SK-N-SH treated with all-trans-retinoic acid at 6 μM for 48 hours (cell line): ENCODE data around the gene SDK1.

Source experiments
- ATAC-seq: fragments of 200-7000 bp; cut with Tn5 transposase; 3 replicates; pipeline ENCODE4 v1.9.1; 2020; ENCODE audit warnings: mild to moderate bottlenecking, moderate library complexity
- ARNTL ChIP-seq: fragments of 450-650 bp; formaldehyde crosslinking; IDR thresholded peaks from 2 replicates; pipeline ENCODE4 v1.5.0; 2020; ENCODE audit warnings: low read depth, mild to moderate bottlenecking, moderate library complexity, borderline replicate concordance
- CREB5 ChIP-seq: fragments of 250-450 bp; sonication (Bioruptor Pico); IDR thresholded peaks from 2 replicates; pipeline ENCODE4 v1.5.1; 2020; ENCODE audit warnings: low read depth, mild to moderate bottlenecking, moderate library complexity
- CSDC2 ChIP-seq: fragments of 250-450 bp; sonication (Bioruptor Pico); IDR thresholded peaks from 2 replicates; pipeline ENCODE4 v1.5.0; 2020; ENCODE audit warnings: mild to moderate bottlenecking, moderate library complexity
- ESRRG ChIP-seq: fragments of 250-450 bp; sonication (Bioruptor Pico); IDR thresholded peaks from 2 replicates; pipeline ENCODE4 v1.6.1; 2021; ENCODE audit warnings: mild to moderate bottlenecking
- GLIS3 ChIP-seq: fragments of 250-450 bp; sonication (Bioruptor Pico); IDR thresholded peaks from 2 replicates; pipeline ENCODE4 v1.5.0; 2020; ENCODE audit warnings: mild to moderate bottlenecking, moderate library complexity
- ISL1 ChIP-seq: fragments of 250-450 bp; sonication (Bioruptor Pico); IDR thresholded peaks from 2 replicates; pipeline ENCODE4 v2.1.2; 2022; ENCODE audit warnings: mild to moderate bottlenecking, moderate library complexity
- OSR1 ChIP-seq: fragments of 250-450 bp; sonication (Bioruptor Pico); IDR thresholded peaks from 2 replicates; pipeline ENCODE4 v1.8.0; 2022; ENCODE audit warnings: moderate library complexity, mild to moderate bottlenecking, inconsistent platforms
- PPARA ChIP-seq: fragments of 250-450 bp; sonication (Bioruptor Pico); IDR thresholded peaks from 2 replicates; pipeline ENCODE4 v1.5.0; 2020; ENCODE audit warnings: mild to moderate bottlenecking, borderline replicate concordance
- RARB ChIP-seq: fragments of 250-450 bp; sonication (Bioruptor Pico); IDR thresholded peaks from 2 replicates; pipeline ENCODE4 v1.8.0; 2021; ENCODE audit warnings: mild to moderate bottlenecking, moderate library complexity
- SNAI2 ChIP-seq: fragments of 250-450 bp; sonication (Bioruptor Pico); IDR thresholded peaks from 2 replicates; pipeline ENCODE4 v1.5.0; 2020; ENCODE audit warnings: mild to moderate bottlenecking, moderate library complexity
- TCF4 ChIP-seq: fragments of 250-450 bp; sonication (Bioruptor Pico); IDR thresholded peaks from 2 replicates; pipeline ENCODE4 v1.8.0; 2021; ENCODE audit warnings: mild to moderate bottlenecking, moderate library complexity, borderline replicate concordance
- TOX ChIP-seq: fragments of 250-450 bp; sonication (Bioruptor Pico); IDR thresholded peaks from 2 replicates; pipeline ENCODE4 v1.8.0; 2021; ENCODE audit warnings: mild to moderate bottlenecking, moderate library complexity, borderline replicate concordance
- TSHZ2 ChIP-seq: fragments of 250-450 bp; sonication (Bioruptor Pico); IDR thresholded peaks from 2 replicates; pipeline ENCODE4 v1.5.0; 2020; ENCODE audit warnings: mild to moderate bottlenecking, moderate library complexity
- ZC3H10 ChIP-seq: fragments of 250-450 bp; sonication (Bioruptor Pico); IDR thresholded peaks from 2 replicates; pipeline ENCODE4 v1.5.1; 2021; ENCODE audit warnings: mild to moderate bottlenecking, moderate library complexity
- ZFP3 ChIP-seq: fragments of 250-450 bp; sonication (Bioruptor Pico); IDR thresholded peaks from 2 replicates; pipeline ENCODE4 v1.5.0; 2020; ENCODE audit warnings: mild to moderate bottlenecking, moderate library complexity
- ZFP30 ChIP-seq: fragments of 450-650 bp; formaldehyde crosslinking; IDR thresholded peaks from 2 replicates; pipeline ENCODE4 v1.5.0; 2022; ENCODE audit warnings: mild to moderate bottlenecking, moderate library complexity
- ZNF565 ChIP-seq: fragments of 450-650 bp; formaldehyde crosslinking; conservative IDR thresholded peaks from 2 replicates; pipeline ENCODE4 v1.5.0; 2020; ENCODE audit warnings: low read depth, mild to moderate bottlenecking, moderate library complexity
- ZNF70 ChIP-seq: fragments of 450-650 bp; formaldehyde crosslinking; IDR thresholded peaks from 2 replicates; pipeline ENCODE4 v1.5.0; 2020; ENCODE audit warnings: mild to moderate bottlenecking, moderate library complexity
- ZNF8 ChIP-seq: fragments of 450-650 bp; formaldehyde crosslinking; IDR thresholded peaks from 2 replicates; pipeline ENCODE4 v1.5.0; 2020; ENCODE audit warnings: mild to moderate bottlenecking, moderate library complexity
- TF ChIP-seq, protein P1 (sequence below): fragments of 250-450 bp; sonication (Bioruptor Pico); IDR thresholded peaks from 2 replicates; pipeline ENCODE4 v1.8.0; 2021; ENCODE audit warnings: low read depth, mild to moderate bottlenecking, moderate library complexity, borderline replicate concordance

The SDK1 gene

GRCh38 chr7:4136501-4137110 is 835.6 kb downstream of the SDK1 start:
- TF ChIP-seq OSR1 (CRISPR knock-in tag), result no peak
- no peak for TF ChIP-seq CSDC2 (CRISPR knock-in tag)
- TF ChIP-seq GLIS3 (CRISPR knock-in tag), result no peak
- TF ChIP-seq CREB5 (CRISPR knock-in tag), result no peak
- TF ChIP-seq, protein P1, sequence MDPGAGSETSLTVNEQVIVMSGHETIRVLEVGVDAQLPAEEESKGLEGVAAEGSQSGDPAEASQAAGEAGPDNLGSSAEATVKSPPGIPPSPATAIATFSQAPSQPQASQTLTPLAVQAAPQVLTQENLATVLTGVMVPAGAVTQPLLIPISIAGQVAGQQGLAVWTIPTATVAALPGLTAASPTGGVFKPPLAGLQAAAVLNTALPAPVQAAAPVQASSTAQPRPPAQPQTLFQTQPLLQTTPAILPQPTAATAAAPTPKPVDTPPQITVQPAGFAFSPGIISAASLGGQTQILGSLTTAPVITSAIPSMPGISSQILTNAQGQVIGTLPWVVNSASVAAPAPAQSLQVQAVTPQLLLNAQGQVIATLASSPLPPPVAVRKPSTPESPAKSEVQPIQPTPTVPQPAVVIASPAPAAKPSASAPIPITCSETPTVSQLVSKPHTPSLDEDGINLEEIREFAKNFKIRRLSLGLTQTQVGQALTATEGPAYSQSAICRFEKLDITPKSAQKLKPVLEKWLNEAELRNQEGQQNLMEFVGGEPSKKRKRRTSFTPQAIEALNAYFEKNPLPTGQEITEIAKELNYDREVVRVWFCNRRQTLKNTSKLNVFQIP (CRISPR knock-in tag), result no peak
- TF ChIP-seq ZNF8 (CRISPR knock-in tag), result no peak
- no peak for TF ChIP-seq ISL1 (CRISPR knock-in tag)
- TF ChIP-seq TSHZ2 (CRISPR knock-in tag), result no peak
- no peak for TF ChIP-seq ZNF565 (CRISPR knock-in tag)
- no peak for TF ChIP-seq ARNTL (CRISPR knock-in tag)
- no peak for TF ChIP-seq ZNF70
- no peak for TF ChIP-seq ZFP30
- no peak for TF ChIP-seq ESRRG
- no peak for TF ChIP-seq TCF4
- ATAC-seq, result no peak

GRCh38 chr7:4137552-4137951 is 836.5 kb downstream of the SDK1 start:
- TF ChIP-seq TCF4 (no peak), ZFP30 (no peak), TSHZ2 (CRISPR knock-in tag) (no peak), TOX (CRISPR knock-in tag) (no peak), GLIS3 (CRISPR knock-in tag) (no peak), ZNF565 (CRISPR knock-in tag) (no peak), SNAI2 (CRISPR knock-in tag) (no peak), RARB (CRISPR knock-in tag) (no peak), CSDC2 (CRISPR knock-in tag) (no peak), OSR1 (CRISPR knock-in tag) (no peak), PPARA (CRISPR knock-in tag) (no peak), ZFP3 (CRISPR knock-in tag) (no peak), ESRRG (no peak), ARNTL (CRISPR knock-in tag) (no peak), ZNF70 (no peak), ZC3H10 (no peak)
- TF ChIP-seq, protein P1 (CRISPR knock-in tag), result no peak
- no peak for ATAC-seq

GRCh38 chr7:4138866-4139265 is 837.8 kb downstream of the SDK1 start:
- no peak for TF ChIP-seq SNAI2 (CRISPR knock-in tag)
- TF ChIP-seq ZFP3 (CRISPR knock-in tag), result no peak
- TF ChIP-seq, protein P1 (CRISPR knock-in tag), result no peak
- no peak for TF ChIP-seq ZNF8 (CRISPR knock-in tag)
- no peak for TF ChIP-seq ESRRG
- no peak for TF ChIP-seq TCF4
- ATAC-seq, result no peak
